Activated CD8-positive, alpha-beta T cell treated with anti-CD3 and anti-CD28 coated beads, Interleukin-2, amount 10 ng/mL, durations not matched to agents 7 days and 5 days (primary cell): Measurements from ENCODE around the gene SACM1L. TPM values are rescaled to one million over a fixed set of nuclear protein-coding genes. Genes with fewer than 3 reads are reported as not detected.
A peak's percentile ranks its signal among the peaks of the same experiment; 100 is the strongest.
"Not testable (repeated sequence)": the region's sequence is repeated elsewhere in the genome, so short reads cannot be mapped to it uniquely, and the experiment has no call there.

ENCODE experiments used
- ATAC-seq: fragments of 150-1000 bp; cut with Tn5 transposase; one replicate; pipeline ENCODE4 v1.10.0; 2021; ENCODE audit warnings: moderate library complexity
- CTCF ChIA-PET: fragments of 350-600 bp; sonication (Branson Sonifier 250); formaldehyde crosslinking; loops from one replicate; lab custom pipeline; 2021; ENCODE audit warnings: antibody characterized with exemption; lab: Charles Lee
- POLR2A ChIA-PET: fragments of 350-600 bp; sonication (Branson Sonifier 250); formaldehyde crosslinking; loops from one replicate; lab custom pipeline; 2021; ENCODE audit warnings: antibody characterized with exemption; lab: Charles Lee
- DNase-seq: peaks from one replicate; pipeline ENCODE4 v3.0.0-alpha.2; 2020
- H3K27ac Mint-ChIP-seq: one replicate; pipeline ENCODE4 v1.8.0; 2021; ENCODE audit warnings: mild to moderate bottlenecking, mixed read lengths
- H3K27me3 Mint-ChIP-seq: one replicate; pipeline ENCODE4 v1.8.0; 2021; ENCODE audit warnings: low read depth, mixed read lengths
- H3K36me3 Mint-ChIP-seq: one replicate; pipeline ENCODE4 v1.8.0; 2021; ENCODE audit warnings: low read depth, mixed read lengths
- H3K4me1 Mint-ChIP-seq: one replicate; pipeline ENCODE4 v1.8.0; 2021; ENCODE audit warnings: low read depth, mixed read lengths
- H3K4me3 Mint-ChIP-seq: one replicate; pipeline ENCODE4 v1.8.0; 2021; ENCODE audit warnings: mild to moderate bottlenecking, mixed read lengths
- H3K9me3 Mint-ChIP-seq: one replicate; pipeline ENCODE4 v1.8.0; 2022; ENCODE audit warnings: mixed read lengths; ENCODE audit not compliant: insufficient read depth
- total RNA-seq, 2 experiments: library from RNA; stranded (reverse); gene quantifications; one replicate each; pipeline ENCODE4 v1.2.3, GENCODE V29; 2021

Gene SACM1L
- total RNA-seq, 2 experiments from 2014 or later: 89.8 to 96.4 TPM

DNA sequence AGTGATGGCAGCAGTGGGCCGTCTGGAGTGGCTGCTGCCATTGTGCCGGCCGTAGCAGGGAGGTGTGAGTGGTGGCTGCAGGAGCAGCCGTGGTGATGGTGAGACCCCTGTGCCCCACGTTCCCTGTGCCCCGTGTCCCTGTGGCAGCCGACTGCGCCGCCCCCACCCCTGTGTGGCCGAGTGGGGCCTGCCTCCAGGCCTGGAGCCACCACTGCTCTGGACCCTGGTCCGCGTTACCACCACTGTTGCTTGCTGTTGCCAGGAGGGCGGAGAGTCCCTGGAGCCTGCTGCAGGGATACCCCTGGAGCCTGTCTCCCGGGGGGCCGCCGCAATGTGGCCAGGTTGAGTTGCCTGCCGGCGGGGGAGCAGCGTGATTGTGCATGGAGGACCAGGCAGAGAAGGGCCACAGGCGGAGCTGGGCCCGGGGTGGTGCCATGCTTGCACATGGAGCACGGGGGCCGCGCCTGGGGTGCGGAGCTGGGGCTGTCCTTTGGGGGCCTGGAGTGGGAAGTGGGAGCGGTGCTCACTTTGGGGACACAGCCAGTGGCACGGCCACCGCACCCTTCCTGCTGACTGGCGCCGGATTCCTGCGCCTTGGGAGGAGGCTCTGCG, 57.1 kb downstream of the SACM1L start:
- peaks cover 16% of the 10 kb centered on the region for H3K4me1 Mint-ChIP-seq
- ChIA-PET CTCF (interaction anchor here (1.0 kb wide), 1 partner anchor 85 kb away, joined by 3 read pairs; no protein-coding TSS in a partner anchor), POLR2A (no interaction called here)
- DNase-seq (no peak), ATAC-seq (no peak)
- peaks cover 53% of the 10 kb centered on the region for H3K36me3 Mint-ChIP-seq
- H3K27me3 Mint-ChIP-seq: no peaks in the 10 kb centered on the region
- H3K4me3 Mint-ChIP-seq: no peak overlapping the region
- H3K27ac Mint-ChIP-seq: no peak overlapping the region
- H3K9me3 Mint-ChIP-seq: no peaks in the 10 kb centered on the region

DNA sequence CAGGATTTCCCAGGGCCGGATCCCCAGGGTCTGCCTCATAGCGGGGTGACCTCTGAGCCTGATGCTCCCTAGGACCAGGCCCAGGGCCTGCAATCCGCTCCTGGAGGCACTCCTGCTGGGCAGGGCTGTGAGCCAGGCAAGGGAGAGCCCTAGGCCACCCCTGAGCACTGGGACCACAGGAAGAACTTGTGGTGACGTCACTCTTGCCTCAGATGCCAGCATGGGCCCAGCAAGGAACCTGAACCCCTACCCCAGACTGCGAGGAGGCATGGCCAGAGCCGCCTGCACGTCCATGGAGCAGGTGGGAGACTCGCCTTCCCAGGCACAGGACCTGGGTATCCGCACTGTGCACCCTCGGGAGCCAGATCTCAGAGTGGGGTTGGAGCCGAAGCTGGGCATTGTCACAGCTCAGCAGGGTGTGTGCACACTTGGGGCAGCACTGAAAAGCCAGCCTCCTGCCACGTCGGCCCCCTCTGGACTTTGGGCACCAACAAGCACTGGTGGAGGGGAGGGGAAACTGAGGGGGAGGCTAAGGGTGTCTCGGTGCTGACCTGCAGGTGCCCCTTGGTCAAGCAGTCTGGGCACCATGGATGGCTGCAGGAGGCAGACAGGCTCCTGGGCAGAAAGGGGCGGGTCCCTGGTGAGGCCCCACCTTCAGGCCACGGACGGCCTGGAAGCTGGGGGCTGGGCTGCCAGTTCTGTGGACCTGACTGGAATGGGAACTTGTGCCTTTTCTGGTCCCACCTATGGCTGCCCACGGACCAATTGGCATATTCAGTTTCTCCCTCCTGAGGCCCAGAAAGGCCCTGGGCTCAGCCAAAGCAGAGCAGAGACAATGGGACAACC, 57.8 kb downstream of the SACM1L start:
- POLR2A ChIA-PET: no interaction called here
- H3K4me3 Mint-ChIP-seq: no peak overlapping the region
- H3K4me1 Mint-ChIP-seq: peaks cover 9% of the 10 kb centered on the region
- ATAC-seq (peak; percentile 23), DNase-seq (no peak)
- no peaks in the 10 kb centered on the region for H3K9me3 Mint-ChIP-seq
- H3K36me3 Mint-ChIP-seq: peaks cover 48% of the 10 kb centered on the region
- CTCF ChIA-PET: no interaction called here
- H3K27me3 Mint-ChIP-seq: no peaks in the 10 kb centered on the region
- no peak overlapping the region for H3K27ac Mint-ChIP-seq

- no peaks in the 10 kb centered on the region for H3K27me3 Mint-ChIP-seq
- no peaks in the 10 kb centered on the region for H3K9me3 Mint-ChIP-seq
- H3K27ac Mint-ChIP-seq: no peak overlapping the region
- ChIA-PET POLR2A (no interaction called here), CTCF (interaction anchor here (1.0 to 2.1 kb wide), 2 partner anchors 88 to 181 kb away, joined by 3 to 5 read pairs; no protein-coding TSS in a partner anchor)
- peaks cover 40% of the 10 kb centered on the region for H3K36me3 Mint-ChIP-seq
- DNase-seq (no peak), ATAC-seq (no peak)
- peaks cover 2% of the 10 kb centered on the region for H3K4me1 Mint-ChIP-seq
- H3K4me3 Mint-ChIP-seq: no peak overlapping the region
Measured at GRCh38 chr3:45748068-45748467, 58.9 kb downstream of the SACM1L start.

DNA sequence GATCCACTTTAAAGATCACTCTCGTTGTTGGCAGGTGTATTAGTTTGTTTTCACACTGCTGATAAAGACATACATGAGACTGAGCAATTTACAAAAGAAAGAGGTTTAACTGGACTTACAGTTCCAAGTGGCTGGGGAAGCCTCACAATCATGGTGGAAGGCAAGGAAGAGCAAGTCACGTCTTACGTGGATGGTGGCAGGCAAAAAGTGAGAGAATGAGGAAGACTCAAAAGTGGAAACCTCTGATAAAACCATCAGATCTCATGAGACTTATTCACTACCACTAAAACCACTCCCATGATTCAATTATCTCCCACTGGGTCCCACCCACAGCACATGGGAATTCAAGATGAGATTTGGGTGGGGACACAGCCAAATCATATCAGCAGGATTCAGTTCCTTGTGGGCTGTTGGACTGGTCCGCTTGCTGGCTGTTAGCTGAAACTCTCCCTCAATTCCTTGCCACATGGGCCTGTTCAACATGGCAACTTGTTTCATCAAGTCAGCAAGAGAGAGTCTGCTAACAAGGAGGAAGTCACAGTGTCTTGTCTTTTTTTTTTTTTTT, 59.9 kb downstream of the SACM1L start:
- Mint-ChIP-seq H3K27ac (peak overlapping the region; percentile 18), H3K36me3 (peaks cover 32% of the 10 kb centered on the region)
- H3K4me1 Mint-ChIP-seq, H3K9me3 Mint-ChIP-seq, H3K27me3 Mint-ChIP-seq, POLR2A ChIA-PET, DNase-seq, ATAC-seq, H3K4me3 Mint-ChIP-seq: not testable (repeated sequence)
- CTCF ChIA-PET: interaction anchor here (1.8 to 2.1 kb wide), 3 partner anchors 11 to 180 kb away, joined by 4 to 5 read pairs (median 4); no protein-coding TSS in a partner anchor

- Mint-ChIP-seq H3K27ac (no peak overlapping the region), H3K36me3 (peaks cover 29% of the 10 kb centered on the region), H3K27me3 (no peaks in the 10 kb centered on the region), H3K4me3 (no peak overlapping the region), H3K9me3 (no peaks in the 10 kb centered on the region), H3K4me1 (peaks cover 2% of the 10 kb centered on the region)
- CTCF ChIA-PET: interaction anchor here (1.8 to 2.1 kb wide), 3 partner anchors 10 to 179 kb away, joined by 4 to 5 read pairs (median 4); no protein-coding TSS in a partner anchor
- ATAC-seq (no peak), DNase-seq (no peak)
- POLR2A ChIA-PET: interaction anchor here (0.5 kb wide), 1 partner anchor 704 kb away, joined by 3 read pairs; no protein-coding TSS in a partner anchor
Measured at GRCh38 chr3:45749880-45750279, 60.7 kb downstream of the SACM1L start.

DNA sequence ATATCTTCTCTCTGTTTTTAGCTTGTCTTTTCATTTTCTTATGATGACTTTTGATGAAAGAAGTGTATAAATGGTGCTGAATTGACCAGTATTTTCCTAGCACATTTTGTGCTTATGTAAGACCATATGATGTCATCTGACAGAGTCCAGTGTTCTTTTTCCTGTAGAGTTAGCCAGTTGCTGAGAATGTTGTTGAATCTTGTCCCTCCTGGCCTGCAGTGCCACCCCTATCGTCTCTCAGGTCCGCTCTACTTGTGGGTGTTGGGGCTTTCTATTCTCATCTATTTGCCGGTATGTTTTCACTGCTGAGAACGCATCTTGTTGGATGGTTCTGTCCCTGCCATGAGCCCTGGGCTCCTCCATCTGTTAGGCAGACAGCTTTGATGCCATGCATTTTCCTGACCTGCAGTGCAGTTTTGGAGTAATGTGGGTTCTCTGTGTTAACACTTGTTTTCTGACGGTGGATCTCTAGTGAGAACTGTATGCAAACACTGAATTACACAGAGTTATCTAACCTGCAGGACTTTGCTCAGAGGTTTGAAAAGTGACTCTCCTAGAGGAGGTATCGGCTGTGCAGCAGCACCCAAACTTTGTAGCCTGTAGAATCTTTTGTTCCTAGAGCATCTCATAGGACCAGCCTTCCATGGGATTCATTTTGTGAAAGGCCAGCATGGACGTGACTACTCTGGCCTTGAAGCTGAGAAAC, 62.5 kb downstream of the SACM1L start:
- ATAC-seq: no peak
- Mint-ChIP-seq H3K27me3 (no peaks in the 10 kb centered on the region), H3K36me3 (peaks cover 17% of the 10 kb centered on the region), H3K27ac (no peak overlapping the region), H3K9me3 (no peaks in the 10 kb centered on the region), H3K4me3 (no peak overlapping the region), H3K4me1 (peaks cover 2% of the 10 kb centered on the region)
- DNase-seq: no peak
- POLR2A ChIA-PET: no interaction called here
- CTCF ChIA-PET: interaction anchor here (2.1 kb wide), 1 partner anchor 8 kb away, joined by 4 read pairs; no protein-coding TSS in a partner anchor

GRCh38 chr3:45753095-45753494, 63.9 kb downstream of the SACM1L start:
- POLR2A ChIA-PET: no interaction called here
- no peak for ATAC-seq
- Mint-ChIP-seq H3K27me3 (no peaks in the 10 kb centered on the region), H3K27ac (no peak overlapping the region), H3K36me3 (peaks cover 6% of the 10 kb centered on the region), H3K9me3 (no peaks in the 10 kb centered on the region), H3K4me1 (peaks cover 2% of the 10 kb centered on the region), H3K4me3 (no peak overlapping the region)
- CTCF ChIA-PET: interaction anchor here (1.5 kb wide), 1 partner anchor 10 kb away, joined by 3 read pairs; no protein-coding TSS in a partner anchor
- DNase-seq: no peak

DNA sequence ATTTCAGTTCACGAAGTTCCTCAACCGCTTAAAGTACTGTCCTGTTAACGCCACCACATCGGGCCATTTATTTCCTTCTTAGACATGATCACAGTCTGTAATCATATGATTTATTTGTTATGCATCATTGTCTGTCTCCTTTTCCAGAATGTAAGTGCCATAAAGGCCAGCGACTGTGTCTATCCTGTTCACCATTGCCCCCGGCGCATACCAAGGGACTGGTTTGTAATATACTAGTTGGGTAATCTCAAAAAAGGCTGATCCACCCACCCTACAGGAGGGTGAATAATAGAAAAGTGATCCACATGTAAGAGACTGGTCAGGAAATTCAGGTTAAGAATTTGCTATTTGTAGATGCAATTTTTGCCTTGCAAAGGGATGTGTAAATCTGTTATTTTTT, 65.3 kb downstream of the SACM1L start:
- no peaks in the 10 kb centered on the region for H3K27me3 Mint-ChIP-seq
- no peaks in the 10 kb centered on the region for H3K4me1 Mint-ChIP-seq
- no peaks in the 10 kb centered on the region for H3K9me3 Mint-ChIP-seq
- no peaks in the 10 kb centered on the region for H3K36me3 Mint-ChIP-seq
- no peak overlapping the region for H3K4me3 Mint-ChIP-seq
- ATAC-seq: no peak
- ChIA-PET CTCF (no interaction called here), POLR2A (no interaction called here)
- peak; percentile 8 for DNase-seq
- no peak overlapping the region for H3K27ac Mint-ChIP-seq

- no peak overlapping the region for H3K4me3 Mint-ChIP-seq
- no peak for DNase-seq
- H3K36me3 Mint-ChIP-seq: no peaks in the 10 kb centered on the region
- ATAC-seq: no peak
- H3K27me3 Mint-ChIP-seq: peaks cover 2% of the 10 kb centered on the region
- CTCF ChIA-PET: interaction anchor here (0.6 kb wide), 1 partner anchor 245 kb away, joined by 4 read pairs; no protein-coding TSS in a partner anchor
- POLR2A ChIA-PET: no interaction called here
- H3K9me3 Mint-ChIP-seq: no peaks in the 10 kb centered on the region
- peaks cover 1% of the 10 kb centered on the region for H3K4me1 Mint-ChIP-seq
- no peak overlapping the region for H3K27ac Mint-ChIP-seq
Measured at GRCh38 chr3:45756055-45756454, 66.9 kb downstream of the SACM1L start.

DNA sequence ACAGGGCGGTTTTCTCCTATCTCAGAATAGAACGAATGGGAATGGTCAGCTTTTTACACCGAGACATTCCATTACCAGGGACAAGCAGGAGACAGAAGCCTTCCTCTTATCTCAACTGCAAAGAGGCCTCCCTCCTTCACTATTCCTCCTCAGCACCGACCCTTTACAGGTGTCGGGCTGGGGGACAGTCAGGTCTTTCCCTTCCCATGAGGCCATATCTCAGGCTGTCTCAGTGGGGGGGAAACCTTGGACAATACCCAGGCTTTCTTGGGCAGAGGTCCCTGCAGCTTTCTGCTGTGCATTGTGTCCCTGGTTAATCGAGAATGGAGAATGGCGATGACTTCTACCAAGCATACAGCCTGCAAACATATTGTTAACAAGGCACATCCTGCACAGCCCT, 67.9 kb downstream of the SACM1L start:
- DNase-seq, H3K27ac Mint-ChIP-seq, H3K9me3 Mint-ChIP-seq, H3K36me3 Mint-ChIP-seq, H3K4me3 Mint-ChIP-seq, CTCF ChIA-PET, H3K4me1 Mint-ChIP-seq, ATAC-seq, H3K27me3 Mint-ChIP-seq, POLR2A ChIA-PET: not testable (repeated sequence)

GRCh38 chr3:45758871-45759270, 69.7 kb downstream of the SACM1L start:
- H3K4me3 Mint-ChIP-seq: no peak overlapping the region
- no peaks in the 10 kb centered on the region for H3K9me3 Mint-ChIP-seq
- peaks cover 2% of the 10 kb centered on the region for H3K27me3 Mint-ChIP-seq
- ChIA-PET POLR2A (no interaction called here), CTCF (interaction anchor here (0.7 to 5.5 kb wide), 2 partner anchors 170 to 319 kb away, joined by 3 to 39 read pairs; no protein-coding TSS in a partner anchor)
- no peaks in the 10 kb centered on the region for H3K36me3 Mint-ChIP-seq
- ATAC-seq (no peak), DNase-seq (no peak)
- H3K4me1 Mint-ChIP-seq: peaks cover 5% of the 10 kb centered on the region
- H3K27ac Mint-ChIP-seq: no peak overlapping the region
